HCT116 (cell line): ENCODE results near the gene RNF214. TPM values are rescaled to one million over a fixed set of nuclear protein-coding genes. Genes with fewer than 3 reads are reported as not detected.
"Not testable (repeated sequence)": the region's sequence is repeated elsewhere in the genome, so short reads cannot be mapped to it uniquely, and the experiment has no call there.

Source experiments
- ATAC-seq: fragments of 200-7000 bp; cut with Tn5 transposase; 2 replicates; pipeline ENCODE4 v1.9.1; 2020; ENCODE audit warnings: mild to moderate bottlenecking, moderate library complexity
- BruUV-seq: library from RNA; stranded (reverse); fragments of 400-500 nt; replicated peaks from 2 replicates; lab custom pipeline; 2021; lab: Mats Ljungman, UMichigan
- CTCF ChIA-PET: fragments of 300-600 bp; sonication (Branson Sonifier 250); formaldehyde crosslinking; loops from one replicate; lab custom pipeline; 2021; ENCODE audit warnings: antibody characterized with exemption; lab: Charles Lee
- POLR2A ChIA-PET: fragments of 300-600, 350-600 bp; sonication (Branson Sonifier 250); formaldehyde crosslinking; loops from one replicate; lab custom pipeline; 2021; ENCODE audit warnings: antibody characterized with exemption; lab: Charles Lee
- RAD21 ChIA-PET, 2 experiments: fragments of 300-600 bp; sonication (Branson Sonifier 250); formaldehyde crosslinking; loops; one replicate each; lab custom pipeline; 2023; ENCODE audit warnings: low total read pairs in 2 of 2; ENCODE audit not compliant: uncharacterized antibody in 2 of 2, unreplicated experiment in 2 of 2, low non-redundant PET in 1 of 2; lab: Charles Lee
- DNase-seq: peaks from one replicate; pipeline ENCODE4 v3.0.0-alpha.2; 2010; ENCODE audit warnings: low read depth, low spot score
- H2AFZ ChIP-seq: fragments of 200-600 bp; shearing (Covaris generic), sonication (generic); 2 replicates; pipeline ENCODE4 v1.6.1; 2017; ENCODE audit warnings: low read depth, mixed run types, mixed read lengths, antibody characterized with exemption, low read length; ENCODE audit not compliant: poor library complexity, severe bottlenecking
- H3K27ac ChIP-seq: 2 replicates; pipeline ENCODE4 v1.5.1; 2012; ENCODE audit warnings: low read depth, low read length
- H3K27me3 ChIP-seq: fragments of 200-600 bp; sonication (generic); 2 replicates; pipeline ENCODE4 v1.6.1; 2016; ENCODE audit warnings: mixed run types, low read length, mixed read lengths; ENCODE audit not compliant: insufficient read depth
- H3K36me3 ChIP-seq, 2 experiments: fragments of 200-500 bp in 1 of 2; fragments of 200-600 bp in 1 of 2; sonication (Bioruptor generic) in 1 of 2; sonication (generic) in 1 of 2; 2 replicates each; pipeline versions ENCODE4 v1.5.1 to v1.6.1; 2014 to 2016; ENCODE audit warnings: low read length in 2 of 2, inconsistent platforms in 1 of 2, mixed read lengths in 1 of 2, mixed run types in 1 of 2; ENCODE audit not compliant: insufficient read depth in 2 of 2, control insufficient read depth in 1 of 2
- H3K4me1 ChIP-seq, 2 experiments: fragments of 200-600 bp in 1 of 2; sonication (generic) in 1 of 2; 2 replicates each; pipeline versions ENCODE4 v1.5.1 to v1.6.1; 2012 to 2017; ENCODE audit warnings: low read length in 2 of 2, inconsistent platforms in 1 of 2, mild to moderate bottlenecking in 1 of 2, mixed read lengths in 1 of 2, mixed run types in 1 of 2, moderate library complexity in 1 of 2; ENCODE audit not compliant: insufficient read depth in 2 of 2, control insufficient read depth in 1 of 2
- H3K4me2 ChIP-seq: fragments of 200-600 bp; sonication (generic); 2 replicates; pipeline ENCODE4 v1.6.1; 2017; ENCODE audit warnings: mixed run types, low read length, mixed read lengths
- H3K4me3 ChIP-seq, 2 experiments: fragments of 200-600 bp in 1 of 2; sonication (generic) in 1 of 2; replicated peaks in 1 of 2; 2 replicates each; pipeline ENCODE4 v1.5.1; 2011 to 2016; ENCODE audit warnings: low read length in 2 of 2, control low read depth in 1 of 2, low read depth in 1 of 2, mild to moderate bottlenecking in 1 of 2, mixed read lengths in 1 of 2, mixed run types in 1 of 2
- H3K79me2 ChIP-seq: fragments of 200-600 bp; sonication (generic); 2 replicates; pipeline ENCODE4 v1.6.1; 2017; ENCODE audit warnings: mild to moderate bottlenecking, mixed run types, low read length, moderate library complexity, mixed read lengths; ENCODE audit not compliant: insufficient read depth
- H3K9ac ChIP-seq: fragments of 200-600 bp; sonication (generic); 2 replicates; pipeline ENCODE4 v1.6.1; 2016; ENCODE audit warnings: low read length, mixed read lengths
- H3K9me2 ChIP-seq: fragments of 200-600 bp; sonication (generic), shearing (Covaris generic); 2 replicates; pipeline ENCODE4 v1.6.1; 2017; ENCODE audit warnings: mixed run types, mild to moderate bottlenecking, moderate library complexity; ENCODE audit not compliant: insufficient read depth
- H3K9me3 ChIP-seq, 2 experiments: fragments of 200-500 bp in 1 of 2; fragments of 200-600 bp in 1 of 2; sonication (Bioruptor generic) in 1 of 2; sonication (generic) in 1 of 2; 2 replicates each; pipeline ENCODE4 v1.6.1; 2014 to 2017; ENCODE audit warnings: low read length in 2 of 2, mixed read lengths in 2 of 2, inconsistent platforms in 1 of 2, low read depth in 1 of 2, mild to moderate bottlenecking in 1 of 2, mixed run types in 1 of 2, moderate library complexity in 1 of 2; ENCODE audit not compliant: control insufficient read depth in 1 of 2, insufficient read depth in 1 of 2
- H4K20me1 ChIP-seq: fragments of 200-600 bp; sonication (generic), shearing (Covaris generic); 2 replicates; pipeline ENCODE4 v1.6.1; 2017; ENCODE audit warnings: mixed run types, mild to moderate bottlenecking, moderate library complexity; ENCODE audit not compliant: insufficient read depth
- CEBPB ChIP-seq: IDR thresholded peaks from 2 replicates; pipeline ENCODE4 v1.6.1; 2012; ENCODE audit warnings: low read depth
- EGR1 ChIP-seq: IDR thresholded peaks from 2 replicates; pipeline ENCODE4 v1.6.1; 2012; ENCODE audit warnings: low read depth
- EZH2 ChIP-seq: fragments of 200-600 bp; sonication (generic); IDR thresholded peaks from 2 replicates; pipeline ENCODE4 v1.6.1; 2017; ENCODE audit warnings: antibody characterized with exemption, mixed run types
- FOSL1 ChIP-seq: IDR thresholded peaks from 2 replicates; pipeline ENCODE4 v1.6.1; 2012; ENCODE audit warnings: low read depth
- POLR2A ChIP-seq: IDR thresholded peaks from 2 replicates; pipeline ENCODE4 v1.7.0; 2011; ENCODE audit warnings: borderline replicate concordance; ENCODE audit not compliant: insufficient read depth, insufficient read length; ENCODE audit errors: extremely low read depth
- POLR2AphosphoS5 ChIP-seq: IDR thresholded peaks from 2 replicates; pipeline ENCODE4 v1.6.1; 2011; ENCODE audit warnings: mild to moderate bottlenecking, low read depth, low read length, moderate library complexity
- RAD21 ChIP-seq: IDR thresholded peaks from 2 replicates; pipeline ENCODE4 v1.6.1; 2012; ENCODE audit warnings: low read depth, mild to moderate bottlenecking
- SIN3A ChIP-seq: IDR thresholded peaks from 2 replicates; pipeline ENCODE4 v1.6.1; 2012; ENCODE audit warnings: low read depth
- SP1 ChIP-seq: IDR thresholded peaks from 2 replicates; pipeline ENCODE4 v1.6.1; 2012; ENCODE audit warnings: low read depth
- SRF ChIP-seq: IDR thresholded peaks from 2 replicates; pipeline ENCODE4 v1.6.1; 2012; ENCODE audit warnings: low read depth
- TCF7L2 ChIP-seq: IDR thresholded peaks from 2 replicates; pipeline ENCODE4 v1.7.0; 2011; ENCODE audit warnings: borderline replicate concordance, inconsistent platforms; ENCODE audit not compliant: insufficient read depth, insufficient read length; ENCODE audit errors: extremely low read depth
- intact Hi-C: fragments of 100-400 bp; cut with micrococcal nuclease; formaldehyde crosslinking; loops from 2 replicates; pipeline ENCODE4 v1.10.0; 2022
- total RNA-seq: library from RNA; stranded (reverse); gene quantifications from one replicate; pipeline ENCODE4 v1.2.1, GENCODE V29; 2021; ENCODE audit not compliant: unreplicated experiment
- TF ChIP-seq, protein P1 (sequence below), 3 experiments: fragments of 200-600 bp in 1 of 3; sonication (generic) in 1 of 3; IDR thresholded peaks in 2 of 3; conservative IDR thresholded peaks in 1 of 3; 2 replicates each; pipeline ENCODE4 v1.5.1; 2012 to 2017; ENCODE audit warnings: low read depth in 2 of 3, low read length in 2 of 3, antibody characterized with exemption in 1 of 3, borderline replicate concordance in 1 of 3, control low read depth in 1 of 3, mild to moderate bottlenecking in 1 of 3, mixed read lengths in 1 of 3, mixed run types in 1 of 3, moderate library complexity in 1 of 3; ENCODE audit not compliant: insufficient read depth in 1 of 3
- TF ChIP-seq, protein P2 (sequence below): IDR thresholded peaks from 2 replicates; pipeline ENCODE4 v1.6.1; 2012
- TF ChIP-seq, protein P3 (sequence below): IDR thresholded peaks from 2 replicates; pipeline ENCODE4 v1.6.1; 2011; ENCODE audit warnings: mild to moderate bottlenecking, low read length, moderate library complexity; ENCODE audit not compliant: insufficient replicate concordance; ENCODE audit errors: extremely low read depth

The RNF214 gene
- total RNA-seq, 1 experiment from 2014 or later = 29.3 TPM

DNA sequence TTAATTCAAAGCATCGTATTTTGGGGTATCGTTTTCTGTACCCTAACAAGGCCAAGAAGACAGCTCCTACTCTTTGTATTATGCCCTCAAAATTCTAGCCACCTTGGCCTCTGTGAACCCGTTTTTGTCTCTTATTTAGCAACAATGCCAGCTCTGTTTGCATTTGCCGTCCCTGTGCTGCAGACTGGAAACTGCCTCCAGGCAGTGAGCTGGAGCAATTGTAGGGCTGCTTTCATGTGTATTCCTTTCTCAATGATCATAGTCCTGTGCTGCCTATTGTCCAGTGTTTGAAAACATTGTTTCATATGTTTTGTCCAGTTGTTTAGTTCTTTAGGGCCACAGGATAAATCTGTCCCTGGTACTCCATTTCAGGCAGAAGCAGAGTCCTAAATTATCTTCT, 38.7 kb downstream of the RNF214 start:
- DNase-seq = no peak
- ChIA-PET POLR2A (no interaction called here), RAD21 (no interaction called here)
- peaks cover 0 to 5% of the 10 kb centered on the region in 2 experiments; a peak in 1 of 4 replicates for H3K9me3 ChIP-seq
- H3K9me2 ChIP-seq = no peaks in the 10 kb centered on the region
- intact Hi-C loops = no loop called here
- H3K4me3 ChIP-seq = no peak overlapping the region
- H3K4me1 ChIP-seq = 0 out of 4 replicates have a peak, but pooled peaks cover 0 to 3% of the 10 kb centered on the region in 2 experiments
- H3K4me2 ChIP-seq = no peak overlapping the region
- no peak overlapping the region for H3K9ac ChIP-seq
- no TSS peak for BruUV-seq
- H3K27ac ChIP-seq = no peak overlapping the region
- H2AFZ ChIP-seq = no peak overlapping the region
- H3K36me3 ChIP-seq = 0 out of 4 replicates have a peak, but pooled peaks cover 0 to 3% of the 10 kb centered on the region in 2 experiments
- TF ChIP-seq, protein P1, sequence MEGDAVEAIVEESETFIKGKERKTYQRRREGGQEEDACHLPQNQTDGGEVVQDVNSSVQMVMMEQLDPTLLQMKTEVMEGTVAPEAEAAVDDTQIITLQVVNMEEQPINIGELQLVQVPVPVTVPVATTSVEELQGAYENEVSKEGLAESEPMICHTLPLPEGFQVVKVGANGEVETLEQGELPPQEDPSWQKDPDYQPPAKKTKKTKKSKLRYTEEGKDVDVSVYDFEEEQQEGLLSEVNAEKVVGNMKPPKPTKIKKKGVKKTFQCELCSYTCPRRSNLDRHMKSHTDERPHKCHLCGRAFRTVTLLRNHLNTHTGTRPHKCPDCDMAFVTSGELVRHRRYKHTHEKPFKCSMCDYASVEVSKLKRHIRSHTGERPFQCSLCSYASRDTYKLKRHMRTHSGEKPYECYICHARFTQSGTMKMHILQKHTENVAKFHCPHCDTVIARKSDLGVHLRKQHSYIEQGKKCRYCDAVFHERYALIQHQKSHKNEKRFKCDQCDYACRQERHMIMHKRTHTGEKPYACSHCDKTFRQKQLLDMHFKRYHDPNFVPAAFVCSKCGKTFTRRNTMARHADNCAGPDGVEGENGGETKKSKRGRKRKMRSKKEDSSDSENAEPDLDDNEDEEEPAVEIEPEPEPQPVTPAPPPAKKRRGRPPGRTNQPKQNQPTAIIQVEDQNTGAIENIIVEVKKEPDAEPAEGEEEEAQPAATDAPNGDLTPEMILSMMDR (IDR thresholded peaks at IDR 0.05 in 2 of 3, conservative IDR thresholded peaks at IDR 0.05 in 1 of 3; ENCODE audit: borderline replicate concordance in 1 of 3, insufficient read depth in 1 of 3, low read depth in 2 of 3, low read length in 2 of 3) = no peak
- TF ChIP-seq EGR1 (no peak), POLR2A (no peak), SIN3A (no peak), SRF (no peak), SP1 (no peak), CEBPB (no peak), EZH2 (no peak), FOSL1 (no peak), TCF7L2 (no peak), POLR2AphosphoS5 (no peak), RAD21 (no peak)
- TF ChIP-seq, protein P2, sequence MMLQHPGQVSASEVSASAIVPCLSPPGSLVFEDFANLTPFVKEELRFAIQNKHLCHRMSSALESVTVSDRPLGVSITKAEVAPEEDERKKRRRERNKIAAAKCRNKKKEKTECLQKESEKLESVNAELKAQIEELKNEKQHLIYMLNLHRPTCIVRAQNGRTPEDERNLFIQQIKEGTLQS = no peak
- TF ChIP-seq, protein P3, sequence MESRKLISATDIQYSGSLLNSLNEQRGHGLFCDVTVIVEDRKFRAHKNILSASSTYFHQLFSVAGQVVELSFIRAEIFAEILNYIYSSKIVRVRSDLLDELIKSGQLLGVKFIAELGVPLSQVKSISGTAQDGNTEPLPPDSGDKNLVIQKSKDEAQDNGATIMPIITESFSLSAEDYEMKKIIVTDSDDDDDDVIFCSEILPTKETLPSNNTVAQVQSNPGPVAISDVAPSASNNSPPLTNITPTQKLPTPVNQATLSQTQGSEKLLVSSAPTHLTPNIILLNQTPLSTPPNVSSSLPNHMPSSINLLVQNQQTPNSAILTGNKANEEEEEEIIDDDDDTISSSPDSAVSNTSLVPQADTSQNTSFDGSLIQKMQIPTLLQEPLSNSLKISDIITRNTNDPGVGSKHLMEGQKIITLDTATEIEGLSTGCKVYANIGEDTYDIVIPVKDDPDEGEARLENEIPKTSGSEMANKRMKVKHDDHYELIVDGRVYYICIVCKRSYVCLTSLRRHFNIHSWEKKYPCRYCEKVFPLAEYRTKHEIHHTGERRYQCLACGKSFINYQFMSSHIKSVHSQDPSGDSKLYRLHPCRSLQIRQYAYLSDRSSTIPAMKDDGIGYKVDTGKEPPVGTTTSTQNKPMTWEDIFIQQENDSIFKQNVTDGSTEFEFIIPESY = no peak
- TF ChIP-seq, all 23 proteins: peak for 0
- CTCF ChIA-PET = no interaction called here
- no peak for ATAC-seq
- Histone ChIP-seq H4K20me1 (no peaks in the 10 kb centered on the region), H3K79me2 (no peaks in the 10 kb centered on the region; the same call in 1 of the 2 replicates), H3K27me3 (no peaks in the 10 kb centered on the region)

DNA sequence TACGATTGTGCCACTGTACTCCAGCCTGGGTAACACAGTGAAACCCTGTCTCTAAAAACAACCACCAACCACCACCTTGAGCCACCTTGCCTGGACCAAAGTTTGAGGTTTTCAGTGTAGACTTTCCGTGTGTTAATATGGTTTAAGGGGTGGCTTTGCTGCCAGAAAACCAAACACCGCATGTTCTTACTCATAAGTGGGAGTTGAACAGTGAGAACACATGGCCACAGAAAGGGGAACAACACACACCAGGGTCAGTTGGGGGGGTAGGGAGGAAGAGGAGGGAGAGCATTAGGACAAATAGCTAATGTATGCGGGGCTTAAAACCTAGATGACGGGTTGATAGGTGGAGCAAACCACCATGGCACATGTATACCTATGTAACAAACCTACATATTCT, 39.7 kb downstream of the RNF214 start:
- H3K27me3 ChIP-seq, RAD21 ChIA-PET, H2AFZ ChIP-seq, DNase-seq, H3K36me3 ChIP-seq, H4K20me1 ChIP-seq, CTCF ChIA-PET, H3K79me2 ChIP-seq, H3K9me3 ChIP-seq, H3K4me2 ChIP-seq, ATAC-seq, H3K4me1 ChIP-seq, H3K9ac ChIP-seq, POLR2A ChIA-PET, H3K27ac ChIP-seq, H3K9me2 ChIP-seq, H3K4me3 ChIP-seq, BruUV-seq, intact Hi-C loops: not testable (repeated sequence)
